ENCODE results near the gene CAMTA1. TPM values are rescaled to one million over a fixed set of nuclear protein-coding genes. Genes with fewer than 3 reads are reported as not detected.

CAMTA1 gene
- total RNA-seq, 1 experiment from 2014 or later: 50.3 TPM

DNA sequence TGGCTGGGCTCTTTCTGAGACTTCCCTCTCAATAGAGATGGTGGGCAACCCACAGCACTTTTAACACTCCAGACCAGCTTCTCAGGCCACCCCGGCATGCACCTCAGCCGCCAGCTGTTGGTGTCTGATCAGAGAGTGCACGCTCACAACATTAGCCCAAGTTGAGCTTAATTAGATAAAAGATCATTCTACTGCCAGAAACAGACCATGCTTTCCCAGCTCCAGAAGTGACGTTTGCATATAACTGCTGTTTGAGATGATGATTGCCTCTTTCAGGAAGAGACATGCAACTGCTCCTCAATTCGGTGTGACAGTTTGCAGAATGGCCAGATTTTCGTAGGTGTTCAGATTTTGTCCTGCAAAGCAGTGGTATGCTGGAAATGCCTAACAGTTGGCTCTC, 700.6 kb downstream of the CAMTA1 start:
- H3K36me3 Mint-ChIP-seq (ENCODE audit: insufficient read depth, unreplicated experiment): no peaks in the 10 kb centered on the region
- CTCF ChIA-PET: no interaction called here
- no peak overlapping the region for H3K4me3 Mint-ChIP-seq (ENCODE audit: low read depth, unreplicated experiment)
- peaks cover 2% of the 10 kb centered on the region for H3K4me1 Mint-ChIP-seq (ENCODE audit: low read depth, unreplicated experiment)
- BruUV-seq (replicated peaks): no TSS peak
- no peak for DNase-seq
- H3K9me3 Mint-ChIP-seq (ENCODE audit: low read depth, unreplicated experiment): no peaks in the 10 kb centered on the region
- intact Hi-C loops (cut with micrococcal nuclease; ENCODE audit: unreplicated experiment): no loop called here
- H3K27ac Mint-ChIP-seq (ENCODE audit: unreplicated experiment): no peak overlapping the region
- TF ChIP-seq CTCF (IDR thresholded peaks at IDR 0.05; ENCODE audit: unreplicated experiment): no peak
- H3K27me3 Mint-ChIP-seq (ENCODE audit: unreplicated experiment): peaks cover 27% of the 10 kb centered on the region

DNA sequence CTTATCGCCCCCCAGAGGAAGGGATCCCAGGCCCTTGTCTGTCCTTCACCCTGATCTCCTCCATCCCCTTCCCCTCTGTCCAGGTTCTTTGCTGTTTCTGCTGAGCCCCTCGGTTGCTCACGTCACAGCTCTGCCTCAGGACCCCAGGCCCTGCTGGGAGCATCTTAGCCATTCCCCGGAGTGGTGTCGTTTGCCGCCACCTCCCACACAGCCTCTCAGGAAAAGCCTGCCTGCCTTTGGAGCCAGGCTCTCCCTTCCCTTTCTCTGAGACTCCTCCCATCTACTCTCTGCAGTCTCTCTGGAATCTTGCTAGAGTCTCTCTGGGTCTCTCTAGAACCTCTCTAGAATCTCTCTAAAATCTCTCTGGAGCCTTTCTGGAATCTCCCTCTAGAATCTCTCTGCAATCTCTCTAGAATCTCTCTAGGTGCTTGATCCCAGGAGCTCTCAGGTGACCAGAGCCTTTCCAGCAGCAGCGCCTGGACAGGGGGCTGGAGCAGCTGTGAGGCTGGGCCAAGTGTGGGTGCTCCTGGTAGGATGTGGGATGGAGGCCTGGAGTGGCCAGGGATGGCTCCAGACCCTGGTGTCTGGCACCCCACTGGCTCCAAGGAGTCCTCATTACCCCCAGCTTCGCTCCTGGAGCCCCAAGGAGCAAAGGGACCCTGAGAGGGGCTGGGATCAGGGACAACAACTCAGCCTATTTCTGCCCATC, 702.7 kb downstream of the CAMTA1 start:
- CTCF ChIA-PET: no interaction called here
- no peak for TF ChIP-seq CTCF (IDR thresholded peaks at IDR 0.05; ENCODE audit: unreplicated experiment)
- H3K27ac Mint-ChIP-seq (ENCODE audit: unreplicated experiment): no peak overlapping the region
- H3K4me1 Mint-ChIP-seq (ENCODE audit: low read depth, unreplicated experiment): peaks cover 23% of the 10 kb centered on the region
- DNase-seq: no peak
- BruUV-seq (replicated peaks): no TSS peak
- H3K36me3 Mint-ChIP-seq (ENCODE audit: insufficient read depth, unreplicated experiment): no peaks in the 10 kb centered on the region
- H3K4me3 Mint-ChIP-seq (ENCODE audit: low read depth, unreplicated experiment): no peak overlapping the region
- H3K27me3 Mint-ChIP-seq (ENCODE audit: unreplicated experiment): peaks cover 46% of the 10 kb centered on the region
- no peaks in the 10 kb centered on the region for H3K9me3 Mint-ChIP-seq (ENCODE audit: low read depth, unreplicated experiment)
- intact Hi-C loops (cut with micrococcal nuclease; ENCODE audit: unreplicated experiment): no loop called here

DNA sequence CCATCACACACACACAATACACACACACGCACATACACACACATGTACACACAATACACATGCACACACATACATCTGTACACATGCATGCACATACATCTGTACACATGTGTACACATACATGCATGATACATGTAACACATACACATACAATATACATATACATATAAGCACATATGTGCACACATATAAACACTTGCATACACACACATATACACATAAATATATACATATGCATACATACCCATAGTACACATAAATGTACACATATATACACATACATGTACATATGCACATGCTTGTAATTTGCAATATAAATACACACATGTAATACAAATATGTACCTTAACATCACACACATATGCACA, 703.2 kb downstream of the CAMTA1 start:
- intact Hi-C loops (cut with micrococcal nuclease; ENCODE audit: unreplicated experiment): no loop called here
- Mint-ChIP-seq H3K27me3 (ENCODE audit: unreplicated experiment) (peaks cover 51% of the 10 kb centered on the region), H3K4me1 (ENCODE audit: low read depth, unreplicated experiment) (peaks cover 28% of the 10 kb centered on the region), H3K27ac (ENCODE audit: unreplicated experiment) (no peak overlapping the region), H3K4me3 (ENCODE audit: low read depth, unreplicated experiment) (no peak overlapping the region), H3K9me3 (ENCODE audit: low read depth, unreplicated experiment) (no peaks in the 10 kb centered on the region), H3K36me3 (ENCODE audit: insufficient read depth, unreplicated experiment) (no peaks in the 10 kb centered on the region)
- DNase-seq: no peak
- no TSS peak for BruUV-seq (replicated peaks)
- CTCF ChIA-PET: no interaction called here
- TF ChIP-seq CTCF (IDR thresholded peaks at IDR 0.05; ENCODE audit: unreplicated experiment): no peak

GRCh38 chr1:7489586-7489985, 704.3 kb downstream of the CAMTA1 start:
- Mint-ChIP-seq H3K4me3 (ENCODE audit: low read depth, unreplicated experiment) (no peak overlapping the region), H3K27ac (ENCODE audit: unreplicated experiment) (no peak overlapping the region), H3K36me3 (ENCODE audit: insufficient read depth, unreplicated experiment) (no peaks in the 10 kb centered on the region), H3K4me1 (ENCODE audit: low read depth, unreplicated experiment) (peaks cover 29% of the 10 kb centered on the region), H3K27me3 (ENCODE audit: unreplicated experiment) (peaks cover 55% of the 10 kb centered on the region), H3K9me3 (ENCODE audit: low read depth, unreplicated experiment) (no peaks in the 10 kb centered on the region)
- DNase-seq: no peak
- no peak for TF ChIP-seq CTCF (IDR thresholded peaks at IDR 0.05; ENCODE audit: unreplicated experiment)
- intact Hi-C loops (cut with micrococcal nuclease; ENCODE audit: unreplicated experiment): no loop called here
- CTCF ChIA-PET: no interaction called here
- BruUV-seq (replicated peaks): no TSS peak
